ENCODE data around the gene CCSER2.

CCSER2 gene

GRCh38 chr10:84550756-84551436, 222.5 kb downstream of the CCSER2 start:
- DNase-seq: no peak

GRCh38 chr10:84551437-84552120, 223.2 kb downstream of the CCSER2 start:
- DNase-seq: no peak

- DNase-seq: no peak
Measured at GRCh38 chr10:84552478-84552877, 224.1 kb downstream of the CCSER2 start.

- DNase-seq: no peak
Measured at GRCh38 chr10:84562592-84562991, 234.2 kb downstream of the CCSER2 start.

- no peak for DNase-seq
Measured at GRCh38 chr10:84563355-84563754, 235.0 kb downstream of the CCSER2 start.

- DNase-seq: no peak
Measured at GRCh38 chr10:84563868-84564267, 235.5 kb downstream of the CCSER2 start.

- no peak for DNase-seq
Measured at GRCh38 chr10:84565881-84566582, 237.6 kb downstream of the CCSER2 start.

- no peak for DNase-seq
Measured at GRCh38 chr10:84567133-84567532, 238.7 kb downstream of the CCSER2 start.

Measured in T-helper 9 cell (primary cell).